Hippocampal formation (tissue), 2 donors: ENCODE data around the gene PSME3.
"Not testable (repeated sequence)": the region's sequence is repeated elsewhere in the genome, so short reads cannot be mapped to it uniquely, and the experiment has no call there.

Experiments used
- DNase-seq, 2 donors: peaks; one replicate each; lab custom pipeline; 2025; lab: John Stamatoyannopoulos, UW

Gene PSME3

DNA sequence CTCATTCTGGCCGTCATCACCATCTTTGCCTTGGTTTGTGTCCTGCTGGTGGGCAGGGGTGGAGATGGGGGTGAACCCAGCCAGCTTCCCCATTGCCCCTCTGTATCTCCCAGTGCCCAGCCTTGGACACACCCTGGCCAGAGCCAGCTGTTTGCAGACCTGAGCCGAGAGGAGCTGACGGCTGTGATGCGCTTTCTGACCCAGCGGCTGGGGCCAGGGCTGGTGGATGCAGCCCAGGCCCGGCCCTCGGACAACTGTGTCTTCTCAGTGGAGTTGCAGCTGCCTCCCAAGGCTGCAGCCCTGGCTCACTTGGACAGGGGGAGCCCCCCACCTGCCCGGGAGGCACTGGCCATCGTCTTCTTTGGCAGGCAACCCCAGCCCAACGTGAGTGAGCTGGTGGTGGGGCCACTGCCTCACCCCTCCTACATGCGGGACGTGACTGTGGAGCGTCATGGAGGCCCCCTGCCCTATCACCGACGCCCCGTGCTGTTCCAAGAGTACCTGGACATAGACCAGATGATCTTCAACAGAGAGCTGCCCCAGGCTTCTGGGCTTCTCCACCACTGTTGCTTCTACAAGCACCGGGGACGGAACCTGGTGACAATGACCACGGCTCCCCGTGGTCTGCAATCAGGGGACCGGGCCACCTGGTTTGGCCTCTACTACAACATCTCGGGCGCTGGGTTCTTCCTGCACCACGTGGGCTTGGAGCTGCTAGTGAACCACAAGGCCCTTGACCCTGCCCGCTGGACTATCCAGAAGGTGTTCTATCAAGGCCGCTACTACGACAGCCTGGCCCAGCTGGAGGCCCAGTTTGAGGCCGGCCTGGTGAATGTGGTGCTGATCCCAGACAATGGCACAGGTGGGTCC lies 18.4 kb downstream of the PSME3 start:
- DNase-seq = not testable (repeated sequence)

DNA sequence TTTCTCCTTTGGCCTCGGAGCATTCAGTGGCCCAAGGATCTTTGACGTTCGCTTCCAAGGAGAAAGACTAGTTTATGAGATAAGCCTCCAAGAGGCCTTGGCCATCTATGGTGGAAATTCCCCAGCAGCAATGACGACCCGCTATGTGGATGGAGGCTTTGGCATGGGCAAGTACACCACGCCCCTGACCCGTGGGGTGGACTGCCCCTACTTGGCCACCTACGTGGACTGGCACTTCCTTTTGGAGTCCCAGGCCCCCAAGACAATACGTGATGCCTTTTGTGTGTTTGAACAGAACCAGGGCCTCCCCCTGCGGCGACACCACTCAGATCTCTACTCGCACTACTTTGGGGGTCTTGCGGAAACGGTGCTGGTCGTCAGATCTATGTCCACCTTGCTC lies 19.2 kb downstream of the PSME3 start:
- no peak for DNase-seq

DNA sequence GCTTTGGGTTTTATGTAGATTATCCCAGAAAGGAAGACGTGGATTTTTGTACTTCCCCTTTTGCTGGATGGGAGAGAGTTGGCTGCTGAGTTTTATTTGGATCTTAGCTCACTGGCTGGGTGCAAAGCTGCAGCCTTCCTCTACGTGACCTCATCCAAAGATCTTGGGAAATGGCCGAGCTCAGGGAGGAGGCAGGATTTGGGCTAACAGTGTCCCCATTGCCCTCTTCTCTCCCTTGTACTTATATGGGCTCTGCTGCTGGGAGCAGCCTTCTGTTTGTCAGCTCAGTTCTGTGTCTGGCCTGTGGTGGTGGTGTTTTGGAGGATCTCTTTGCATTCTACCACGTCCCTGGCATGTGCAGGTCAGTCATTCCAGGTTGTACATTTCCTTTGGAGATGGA lies 19.8 kb downstream of the PSME3 start:
- DNase-seq = no peak

DNA sequence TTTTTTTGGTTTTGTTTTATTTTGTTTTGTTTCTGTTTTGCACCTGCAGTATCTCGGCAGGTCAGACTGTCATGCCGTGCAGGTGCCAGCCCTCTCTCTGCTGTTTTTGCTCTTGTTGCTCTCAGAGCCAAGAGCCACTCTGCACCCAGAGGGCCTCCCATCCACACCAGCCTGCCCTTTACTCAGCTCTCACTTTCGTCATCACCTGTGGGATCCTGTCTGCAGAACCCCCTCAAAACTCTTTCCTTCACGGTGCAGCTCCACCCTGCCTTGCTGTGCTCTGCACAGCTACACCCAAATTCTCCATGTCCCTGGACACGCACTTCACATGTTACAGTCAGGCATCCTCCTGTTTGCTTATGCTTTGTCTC lies 20.4 kb downstream of the PSME3 start:
- no peak for DNase-seq

DNA sequence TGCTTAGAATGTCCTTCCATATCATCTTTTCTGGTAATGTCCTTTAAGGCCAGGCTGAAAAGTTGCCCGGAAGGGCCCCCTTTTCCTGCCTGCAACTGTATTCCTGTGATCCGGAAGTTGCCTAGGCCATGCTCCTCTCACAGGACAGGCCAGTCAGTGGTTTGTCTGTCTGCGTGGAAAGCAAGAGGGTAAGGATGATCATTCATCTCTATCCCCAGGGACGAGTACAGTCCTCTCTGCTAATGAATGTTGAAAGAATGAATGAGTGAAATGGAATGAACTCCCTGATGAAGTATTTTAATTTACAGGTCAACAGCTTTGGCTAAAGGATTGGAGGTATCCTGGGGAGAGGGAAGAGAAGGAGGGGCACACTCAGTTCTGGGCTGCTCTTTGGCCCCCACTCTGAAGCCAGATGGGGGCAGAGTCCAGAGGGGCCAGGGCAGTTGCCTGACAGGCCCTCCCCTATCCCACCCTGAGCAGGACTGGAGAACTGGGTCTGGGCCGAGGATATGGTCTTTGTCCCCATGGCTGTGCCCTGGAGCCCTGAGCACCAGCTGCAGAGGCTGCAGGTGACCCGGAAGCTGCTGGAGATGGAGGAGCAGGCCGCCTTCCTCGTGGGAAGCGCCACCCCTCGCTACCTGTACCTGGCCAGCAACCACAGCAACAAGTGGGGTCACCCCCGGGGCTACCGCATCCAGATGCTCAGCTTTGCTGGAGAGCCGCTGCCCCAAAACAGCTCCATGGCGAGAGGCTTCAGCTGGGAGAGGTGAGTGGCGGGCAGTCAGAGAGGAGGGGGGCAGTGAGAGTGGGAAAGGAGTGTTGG lies 21.0 kb downstream of the PSME3 start:
- no peak for DNase-seq

DNA sequence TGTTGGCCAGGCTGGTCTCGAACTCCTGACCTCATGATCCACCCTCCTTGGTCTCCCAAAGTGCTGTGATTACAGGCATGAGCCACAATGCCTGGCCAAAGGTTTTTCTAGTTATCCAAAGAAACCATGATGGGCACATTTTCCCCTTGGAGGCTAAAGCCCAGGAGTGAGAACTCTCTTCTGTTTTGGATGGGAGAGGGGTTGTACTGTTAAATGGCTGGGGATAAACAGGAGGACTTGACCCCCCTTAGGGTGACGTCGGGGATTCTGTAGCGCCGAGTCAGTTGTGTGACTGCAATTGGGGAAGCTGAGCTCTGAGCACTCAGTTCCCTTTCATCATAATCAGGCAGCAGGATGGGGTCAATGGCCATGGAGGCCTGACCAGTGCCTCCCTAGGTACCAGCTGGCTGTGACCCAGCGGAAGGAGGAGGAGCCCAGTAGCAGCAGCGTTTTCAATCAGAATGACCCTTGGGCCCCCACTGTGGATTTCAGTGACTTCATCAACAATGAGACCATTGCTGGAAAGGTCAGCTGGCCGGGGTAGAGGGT lies 21.9 kb downstream of the PSME3 start:
- DNase-seq = no peak

DNA sequence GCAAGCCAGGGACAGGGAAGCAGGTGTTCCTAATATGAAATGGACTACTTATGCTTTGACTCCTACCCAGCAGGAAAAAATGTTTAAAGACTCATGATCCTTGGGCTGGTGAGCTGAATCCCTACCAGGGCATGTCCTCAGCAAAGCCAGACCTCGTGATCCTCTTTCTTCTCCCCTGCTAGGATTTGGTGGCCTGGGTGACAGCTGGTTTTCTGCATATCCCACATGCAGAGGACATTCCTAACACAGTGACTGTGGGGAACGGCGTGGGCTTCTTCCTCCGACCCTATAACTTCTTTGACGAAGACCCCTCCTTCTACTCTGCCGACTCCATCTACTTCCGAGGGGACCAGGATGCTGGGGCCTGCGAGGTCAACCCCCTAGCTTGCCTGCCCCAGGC lies 22.9 kb downstream of the PSME3 start:
- DNase-seq = not testable (repeated sequence)

DNA sequence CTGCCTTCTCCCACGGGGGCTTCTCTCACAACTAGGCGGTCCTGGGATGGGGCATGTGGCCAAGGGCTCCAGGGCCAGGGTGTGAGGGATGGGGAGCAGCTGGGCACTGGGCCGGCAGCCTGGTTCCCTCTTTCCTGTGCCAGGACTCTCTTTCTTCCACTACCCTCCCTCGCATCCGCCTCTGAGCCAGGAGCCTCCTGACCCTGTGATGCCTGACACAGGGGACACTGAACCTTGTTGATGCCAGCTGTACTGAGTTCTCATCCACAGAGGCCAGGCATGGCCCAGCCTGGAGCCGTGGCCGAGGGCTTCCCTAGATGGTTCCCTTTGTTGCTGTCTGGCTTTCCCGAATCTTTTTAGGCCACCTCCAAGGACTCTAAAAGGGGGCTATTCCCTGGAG lies 23.3 kb downstream of the PSME3 start:
- DNase-seq = not testable (repeated sequence)

DNA sequence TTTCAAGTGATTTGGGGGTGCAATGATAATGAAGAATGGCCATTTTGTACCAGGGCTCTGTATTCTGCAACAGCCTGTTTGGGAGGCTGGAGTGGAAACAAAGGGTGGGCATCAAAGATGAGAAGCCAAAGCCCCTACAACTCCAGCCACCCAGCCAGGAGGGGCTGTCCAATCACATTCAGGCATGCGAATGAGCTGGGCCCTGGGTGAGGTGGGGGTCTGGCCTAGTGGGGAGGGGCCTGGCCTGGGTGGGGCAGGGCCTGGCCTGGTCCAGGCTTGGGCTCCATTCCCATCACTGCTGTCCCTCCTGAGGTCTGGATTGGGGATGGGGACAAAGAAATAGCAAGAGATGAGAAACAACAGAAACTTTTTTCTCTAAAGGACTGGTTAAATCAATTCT lies 24.2 kb downstream of the PSME3 start:
- DNase-seq = no peak

DNA sequence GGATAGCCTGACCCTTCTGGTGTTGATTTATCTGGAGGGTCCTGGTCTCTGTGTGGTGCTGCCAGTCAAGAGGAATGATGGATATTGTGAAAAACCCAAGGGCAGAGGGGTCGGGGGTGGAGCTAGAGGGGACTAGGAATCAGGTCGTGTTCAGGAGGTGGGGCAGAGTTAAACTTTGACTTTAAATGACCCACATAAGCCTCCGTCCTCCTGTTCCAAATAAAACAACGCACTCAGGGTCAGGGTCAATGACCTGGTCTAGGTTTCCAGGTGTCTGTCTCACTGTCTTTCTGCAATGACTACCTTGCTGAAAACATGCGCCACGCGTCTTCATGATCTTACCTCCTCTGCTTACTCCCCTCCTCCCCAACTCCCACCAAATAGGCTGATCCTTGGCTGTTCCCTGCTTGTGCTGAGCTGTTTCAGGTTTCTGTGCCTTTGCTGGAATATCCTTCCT lies 32.5 kb downstream of the PSME3 start:
- no peak for DNase-seq

DNA sequence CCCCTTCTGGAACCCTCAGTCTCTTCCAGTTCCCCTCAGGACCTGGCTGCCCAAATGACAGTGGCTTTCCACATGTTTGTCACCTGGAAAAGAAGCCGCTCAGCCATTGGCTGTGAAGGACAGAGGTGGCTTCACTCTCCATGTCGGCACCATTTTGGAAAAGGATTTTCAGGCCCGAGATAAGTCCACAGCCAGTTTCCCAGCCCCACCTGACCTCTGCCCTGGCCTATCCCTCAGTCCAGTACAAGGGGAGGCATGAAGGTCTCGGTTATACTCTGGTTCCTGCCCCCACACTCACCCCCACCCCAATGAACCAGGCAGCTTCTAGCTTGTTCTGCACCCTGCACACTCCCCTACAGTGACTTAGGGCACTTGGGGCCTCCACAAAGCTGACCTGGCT lies 33.0 kb downstream of the PSME3 start:
- no peak for DNase-seq

DNA sequence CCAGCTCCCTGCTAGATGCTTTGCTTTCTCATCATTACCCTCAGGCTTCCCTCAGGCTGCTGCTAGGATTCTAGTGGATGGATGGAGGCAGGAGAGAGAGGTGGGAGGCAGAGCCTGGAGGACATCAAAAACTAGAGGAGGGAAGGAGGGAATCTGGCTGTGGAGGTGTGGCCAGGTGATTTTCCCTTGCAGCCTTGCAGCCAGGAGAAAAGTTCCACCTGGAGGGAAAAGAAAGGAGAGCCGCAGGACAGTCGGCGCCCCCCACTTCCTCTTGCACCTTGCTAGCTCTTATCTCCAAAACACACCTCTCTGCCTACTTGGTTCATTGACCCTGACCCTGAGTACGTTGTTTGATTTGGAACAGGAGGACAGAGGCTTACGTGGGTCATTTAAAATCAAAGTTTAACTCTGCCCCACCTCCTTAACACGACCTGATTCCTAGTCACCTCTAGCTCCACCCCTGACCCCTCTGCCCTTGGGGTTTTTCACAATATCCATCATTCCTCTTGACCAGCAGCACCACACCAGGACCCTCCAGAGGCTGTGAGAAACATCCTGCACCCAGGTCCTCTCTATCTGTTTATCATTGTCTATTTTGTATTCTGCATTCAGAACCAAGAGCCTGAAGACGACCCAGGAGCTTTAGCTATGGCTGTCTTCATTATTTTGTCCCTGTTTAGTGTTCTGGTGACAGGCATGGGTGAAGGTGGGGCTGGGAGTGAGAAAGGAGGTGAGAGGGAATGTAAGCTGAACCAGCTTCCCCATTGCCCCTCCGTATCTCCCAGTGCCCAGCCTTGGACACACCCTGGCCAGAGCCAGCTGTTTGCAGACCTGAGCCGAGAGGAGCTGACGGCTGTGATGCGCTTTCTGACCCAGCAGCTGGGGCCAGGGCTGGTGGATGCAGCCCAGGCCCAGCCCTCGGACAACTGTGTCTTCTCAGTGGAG lies 33.7 kb downstream of the PSME3 start:
- no peak for DNase-seq

DNA sequence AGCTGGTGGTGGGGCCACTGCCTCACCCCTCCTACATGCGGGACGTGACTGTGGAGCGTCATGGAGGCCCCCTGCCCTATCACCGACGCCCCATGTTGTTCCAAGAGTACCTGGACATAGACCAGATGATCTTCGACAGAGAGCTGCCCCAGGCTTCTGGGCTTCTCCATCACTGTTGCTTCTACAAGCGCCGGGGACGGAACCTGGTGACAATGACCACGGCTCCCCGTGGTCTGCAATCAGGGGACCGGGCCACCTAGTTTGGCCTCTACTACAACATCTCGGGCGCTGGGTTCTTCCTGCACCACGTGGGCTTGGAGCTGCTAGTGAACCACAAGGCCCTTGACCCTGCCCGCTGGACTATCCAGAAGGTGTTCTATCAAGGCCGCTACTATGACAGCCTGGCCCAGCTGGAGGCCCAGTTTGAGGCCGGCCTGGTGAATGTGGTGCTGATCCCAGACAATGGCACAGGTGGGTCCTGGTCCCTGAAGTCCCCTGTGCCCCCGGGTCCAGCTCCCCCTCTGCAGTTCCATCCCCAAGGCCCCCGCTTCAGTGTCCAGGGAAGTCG lies 34.6 kb downstream of the PSME3 start:
- not testable (repeated sequence) for DNase-seq

DNA sequence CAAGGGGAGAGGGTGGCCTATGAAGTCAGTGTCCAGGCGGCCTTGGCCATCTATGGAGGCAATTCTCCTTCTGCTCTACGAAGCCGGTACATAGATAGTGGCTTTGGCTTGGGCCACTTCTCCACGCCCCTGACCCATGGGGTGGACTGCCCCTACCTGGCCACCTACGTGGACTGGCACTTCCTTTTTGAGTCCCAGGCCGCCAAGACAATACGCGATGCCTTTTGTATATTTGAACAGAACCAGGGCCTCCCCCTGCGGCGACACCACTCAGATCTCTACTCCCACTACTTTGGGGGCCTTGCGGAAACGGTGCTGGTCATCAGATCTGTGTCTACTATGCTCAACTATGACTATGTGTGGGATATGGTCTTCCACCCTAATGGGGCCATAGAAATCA lies 35.1 kb downstream of the PSME3 start:
- no peak for DNase-seq

DNA sequence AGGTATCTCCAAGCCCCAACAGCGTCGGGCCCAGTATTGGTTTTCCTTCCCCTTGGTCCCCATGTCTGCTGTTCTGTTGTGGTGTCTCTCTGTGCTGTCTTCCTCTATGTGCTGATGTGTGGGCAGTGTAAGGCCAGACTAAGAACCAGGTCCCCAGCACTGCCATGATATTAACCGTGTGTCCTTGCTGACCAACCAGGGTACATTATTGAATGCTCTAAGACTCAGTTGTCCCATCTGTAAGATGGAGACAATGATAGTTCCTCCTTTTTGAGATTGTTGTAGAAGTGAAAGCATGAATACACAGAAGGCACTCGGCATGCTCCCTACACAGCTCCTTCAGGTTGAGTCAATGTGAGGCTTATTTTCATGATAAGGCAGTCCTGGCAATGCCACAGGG lies 38.5 kb downstream of the PSME3 start:
- no peak for DNase-seq

DNA sequence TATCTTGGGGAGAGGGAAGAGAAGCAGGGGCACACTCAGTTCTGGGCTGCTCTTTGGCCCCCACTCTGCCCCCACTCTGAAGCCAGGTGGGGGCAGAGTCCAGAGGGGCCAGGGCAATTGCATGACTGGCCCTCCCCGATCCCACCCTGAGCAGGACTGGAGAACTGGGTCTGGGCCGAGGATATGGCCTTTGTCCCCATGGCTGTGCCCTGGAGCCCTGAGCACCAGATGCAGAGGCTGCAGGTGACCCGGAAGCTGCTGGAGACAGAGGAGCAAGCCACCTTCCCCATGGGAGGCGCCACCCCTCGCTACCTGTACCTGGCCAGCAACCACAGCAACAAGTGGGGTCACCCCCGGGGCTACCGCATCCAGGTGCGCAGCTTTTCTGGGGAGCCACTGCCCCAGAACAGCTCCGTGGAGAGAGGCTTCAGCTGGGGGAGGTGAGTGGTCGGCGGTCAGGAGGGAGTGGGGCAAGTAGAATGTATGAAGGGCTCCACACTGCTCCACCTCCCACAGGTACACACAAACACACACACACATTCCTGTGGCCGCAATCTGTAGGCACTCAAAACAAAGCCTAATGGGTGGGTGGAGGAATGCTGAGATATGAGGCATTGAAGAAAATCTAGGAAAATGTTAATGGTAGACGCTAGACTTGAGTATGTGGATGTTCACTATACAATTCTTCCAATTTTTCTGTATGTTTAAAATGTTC lies 39.2 kb downstream of the PSME3 start:
- DNase-seq = no peak

DNA sequence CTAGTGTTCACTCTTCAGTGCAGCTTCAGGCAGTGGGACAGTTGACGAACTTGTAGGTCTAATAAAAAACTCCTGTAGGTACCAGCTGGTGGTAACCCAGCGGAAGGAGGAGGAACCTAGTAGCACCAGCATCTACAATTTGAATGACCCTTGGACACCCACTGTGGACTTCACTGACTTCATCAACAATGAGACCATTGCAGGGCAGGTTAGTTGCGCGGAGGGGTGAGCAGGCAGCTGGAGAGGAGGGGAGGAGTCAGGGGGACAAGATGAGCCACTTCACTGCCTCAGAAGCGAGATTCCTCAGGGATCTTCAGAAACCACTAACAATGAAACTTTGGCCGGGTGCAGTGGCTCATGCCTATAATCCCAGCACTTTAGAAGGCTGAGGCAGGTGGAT lies 40.1 kb downstream of the PSME3 start:
- no peak for DNase-seq

DNA sequence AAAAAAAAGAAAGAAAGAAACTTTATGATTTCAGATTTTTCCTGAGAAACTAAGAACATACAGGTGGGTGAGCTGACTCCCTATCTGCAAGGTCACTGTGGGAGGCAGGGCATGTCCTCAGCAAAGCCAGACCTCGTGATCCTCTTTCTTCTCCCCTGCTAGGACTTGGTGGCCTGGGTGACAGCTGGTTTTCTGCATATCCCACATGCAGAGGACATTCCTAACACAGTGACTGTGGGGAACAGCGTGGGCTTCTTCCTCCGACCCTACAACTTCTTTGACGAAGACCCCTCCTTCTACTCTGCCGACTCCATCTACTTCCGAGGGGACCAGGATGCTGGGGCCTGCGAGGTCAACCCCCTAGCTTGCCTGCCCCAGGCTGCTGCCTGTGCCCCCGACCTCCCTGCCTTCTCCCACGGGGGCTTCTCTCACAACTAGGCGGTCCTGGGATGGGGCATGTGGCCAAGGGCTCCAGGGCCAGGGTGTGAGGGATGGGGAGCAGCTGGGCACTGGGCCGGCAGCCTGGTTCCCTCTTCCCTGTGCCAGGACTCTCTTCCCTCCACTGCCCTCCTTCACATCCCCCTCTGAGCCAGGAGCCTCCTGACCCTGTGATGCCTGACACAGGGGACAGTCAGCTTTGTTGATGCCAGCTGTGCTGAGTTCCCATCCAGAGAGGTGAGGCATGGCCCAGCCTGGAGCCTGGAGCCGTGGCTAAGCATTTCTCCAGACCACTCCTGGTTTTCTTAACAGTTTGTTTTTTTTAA lies 40.9 kb downstream of the PSME3 start:
- not testable (repeated sequence) for DNase-seq

DNA sequence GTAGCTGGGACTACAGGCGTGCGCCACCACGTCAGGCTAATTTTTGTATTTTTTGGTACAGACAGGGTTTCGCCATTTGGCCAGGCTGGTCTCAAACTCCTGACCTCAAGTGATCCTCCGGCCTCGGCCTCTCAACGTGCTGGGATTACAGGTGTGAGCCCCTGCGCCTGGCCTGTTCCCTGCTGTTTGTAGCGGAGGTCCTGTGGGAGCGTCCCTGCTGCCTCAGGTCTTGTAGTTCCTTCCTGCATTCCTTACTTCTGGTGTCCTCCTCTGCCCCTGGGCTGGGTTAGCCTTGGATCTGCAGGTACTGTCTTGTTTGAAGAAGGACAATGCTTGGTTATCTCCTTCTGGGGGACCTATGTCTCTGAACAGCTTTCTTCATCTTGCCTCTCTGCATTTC lies 43.8 kb downstream of the PSME3 start:
- DNase-seq = no peak
